ENCODE data around the gene GSG1L.
"Not testable (repeated sequence)": the region's sequence is repeated elsewhere in the genome, so short reads cannot be mapped to it uniquely, and the experiment has no call there.

GSG1L gene

GRCh38 chr16:27977966-27978365, 85.5 kb downstream of the GSG1L start:
- no peak for DNase-seq

- no peak for DNase-seq
Measured at GRCh38 chr16:27976990-27977389, 86.5 kb downstream of the GSG1L start.

DNA sequence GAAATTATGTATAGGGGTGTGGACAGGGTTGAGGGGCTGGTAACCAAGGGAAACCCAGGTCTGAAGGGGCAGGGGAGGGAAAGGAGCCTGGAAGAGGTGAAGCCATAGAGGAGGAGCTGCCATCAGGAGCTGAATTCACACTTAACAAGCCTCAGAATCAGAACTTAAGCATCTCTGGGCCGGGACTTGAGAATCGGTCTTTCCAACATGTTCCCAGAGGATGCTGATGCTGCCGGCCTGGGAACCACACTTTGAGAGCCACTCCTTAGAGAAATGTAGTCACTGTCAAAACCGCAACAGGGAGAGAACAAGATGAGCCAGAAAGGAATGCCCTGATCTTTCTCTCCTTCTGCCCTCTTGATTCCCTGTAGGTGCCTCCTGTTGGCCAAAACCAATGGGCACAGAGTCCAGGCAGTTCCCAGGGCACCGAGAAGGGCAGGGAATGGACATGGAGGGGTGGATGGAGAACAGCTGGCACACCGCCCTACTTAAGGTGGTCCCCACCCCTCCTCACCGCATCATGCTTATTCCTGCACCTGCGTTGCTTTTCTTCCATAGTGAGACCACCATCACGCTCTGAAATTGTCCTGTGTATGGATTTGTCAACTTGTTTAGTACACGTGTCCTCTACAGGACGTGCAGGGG, 88.5 kb downstream of the GSG1L start:
- no peak for DNase-seq

- DNase-seq, result no peak
Measured at GRCh38 chr16:27973678-27974077, 89.8 kb downstream of the GSG1L start.

- DNase-seq, result peak; percentile 18
Measured at GRCh38 chr16:27972500-27972899, 91.0 kb downstream of the GSG1L start.

- no peak for DNase-seq
Measured at GRCh38 chr16:27969574-27969973, 93.9 kb downstream of the GSG1L start.

- no peak for DNase-seq
Measured at GRCh38 chr16:27967169-27967568, 96.3 kb downstream of the GSG1L start.

GRCh38 chr16:27966756-27967155, 96.8 kb downstream of the GSG1L start:
- DNase-seq, result no peak

- DNase-seq, result no peak
Measured at GRCh38 chr16:27965801-27966200, 97.7 kb downstream of the GSG1L start.

DNA sequence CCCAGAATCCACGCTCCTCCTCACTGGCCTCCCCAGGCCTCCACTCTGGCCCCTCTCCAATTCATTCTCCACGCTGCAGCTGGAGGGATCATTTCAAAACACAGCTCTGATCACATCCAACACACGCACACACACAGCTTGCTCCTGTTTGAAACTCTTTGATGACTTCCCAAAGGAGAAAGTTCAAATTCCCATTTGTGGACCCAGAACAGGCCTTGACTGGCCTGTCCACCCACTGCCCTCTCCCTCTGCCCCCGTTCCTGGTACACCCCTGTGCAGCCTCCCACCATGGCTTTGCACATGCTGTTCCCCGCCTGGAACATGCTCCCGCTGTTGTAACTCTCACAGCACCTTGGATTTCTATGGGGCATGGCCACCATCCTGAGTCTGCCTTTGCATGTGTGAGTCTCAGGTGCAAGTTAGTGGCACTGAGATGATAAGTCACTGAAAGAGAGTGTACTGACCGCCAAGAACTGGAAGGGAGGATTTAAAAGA, 100.0 kb downstream of the GSG1L start:
- DNase-seq, result no peak

GRCh38 chr16:27962197-27962596, 101.3 kb downstream of the GSG1L start:
- no peak for DNase-seq

- DNase-seq, result no peak
Measured at GRCh38 chr16:27961296-27961620, 102.3 kb downstream of the GSG1L start.

DNA sequence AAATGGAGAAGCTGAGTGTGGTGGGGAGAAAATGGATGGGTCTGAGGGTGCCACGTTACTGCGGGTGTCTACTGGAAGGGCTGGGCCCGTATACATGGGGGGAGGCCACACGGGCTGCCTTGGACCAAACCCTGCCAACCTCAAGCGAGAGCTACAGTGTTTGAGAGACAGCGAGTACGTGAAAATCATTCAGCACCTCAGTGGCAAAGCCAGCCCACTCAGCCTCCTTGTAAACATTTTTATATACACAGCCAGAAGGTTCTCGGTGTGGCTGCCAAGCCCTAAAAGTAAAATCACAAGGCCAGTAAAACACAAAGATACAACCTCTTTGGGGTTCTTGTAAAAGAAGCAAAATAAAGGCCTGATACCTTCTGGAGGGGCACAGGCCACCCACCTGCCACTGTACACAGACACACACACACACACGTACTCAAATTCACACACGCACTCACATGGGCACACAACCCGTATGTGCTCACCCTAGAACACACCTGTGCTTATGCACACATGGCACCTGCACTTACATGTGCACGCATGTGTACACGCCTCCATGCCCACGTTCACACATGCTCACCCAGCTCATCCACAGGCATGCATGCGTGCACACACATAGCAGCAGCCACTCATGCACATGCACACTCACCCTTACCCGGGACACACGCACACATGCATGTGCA, 102.8 kb downstream of the GSG1L start:
- no peak for DNase-seq

DNA sequence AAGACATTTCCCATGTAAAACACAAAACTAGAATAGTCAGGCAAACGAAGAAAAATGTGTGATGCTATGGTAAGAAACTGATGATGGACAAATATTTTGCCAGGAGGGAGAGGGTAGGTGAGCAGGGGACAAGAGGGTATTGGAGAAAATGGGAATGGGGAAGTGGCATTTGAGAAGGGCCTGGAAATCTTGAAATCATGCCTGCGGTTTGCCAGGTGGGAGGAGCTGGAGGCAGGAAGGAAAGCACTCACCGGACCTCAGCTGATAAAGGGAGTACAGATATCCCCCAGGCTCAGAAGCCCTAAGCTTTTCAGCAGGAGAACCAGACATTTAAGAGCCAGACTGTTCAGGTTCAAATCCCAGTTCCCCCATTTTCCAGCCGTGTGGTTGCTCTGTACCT, 103.6 kb downstream of the GSG1L start:
- DNase-seq, result no peak

DNA sequence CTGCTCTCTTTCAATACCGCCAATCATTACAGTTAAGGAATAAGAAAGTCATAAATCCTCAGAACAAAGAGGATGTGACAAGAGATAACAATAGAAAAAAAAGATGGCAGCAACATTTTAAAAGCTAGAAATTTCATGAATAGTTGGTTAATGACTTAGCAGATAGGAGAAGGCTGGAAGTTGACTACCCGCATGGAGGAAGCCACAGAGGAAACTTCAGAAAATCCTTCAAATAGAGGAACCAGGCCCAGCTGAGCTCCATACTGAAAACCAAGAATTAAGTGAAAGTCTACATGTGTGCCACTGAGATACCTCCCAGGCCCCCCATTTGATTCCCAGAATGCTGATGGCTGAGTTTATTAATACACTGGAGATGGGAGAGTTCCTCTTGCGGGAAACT, 109.3 kb downstream of the GSG1L start:
- no peak for DNase-seq

- no peak for DNase-seq
Measured at GRCh38 chr16:27952811-27953210, 110.7 kb downstream of the GSG1L start.

GRCh38 chr16:27951489-27952120, 111.9 kb downstream of the GSG1L start:
- DNase-seq, result no peak

DNA sequence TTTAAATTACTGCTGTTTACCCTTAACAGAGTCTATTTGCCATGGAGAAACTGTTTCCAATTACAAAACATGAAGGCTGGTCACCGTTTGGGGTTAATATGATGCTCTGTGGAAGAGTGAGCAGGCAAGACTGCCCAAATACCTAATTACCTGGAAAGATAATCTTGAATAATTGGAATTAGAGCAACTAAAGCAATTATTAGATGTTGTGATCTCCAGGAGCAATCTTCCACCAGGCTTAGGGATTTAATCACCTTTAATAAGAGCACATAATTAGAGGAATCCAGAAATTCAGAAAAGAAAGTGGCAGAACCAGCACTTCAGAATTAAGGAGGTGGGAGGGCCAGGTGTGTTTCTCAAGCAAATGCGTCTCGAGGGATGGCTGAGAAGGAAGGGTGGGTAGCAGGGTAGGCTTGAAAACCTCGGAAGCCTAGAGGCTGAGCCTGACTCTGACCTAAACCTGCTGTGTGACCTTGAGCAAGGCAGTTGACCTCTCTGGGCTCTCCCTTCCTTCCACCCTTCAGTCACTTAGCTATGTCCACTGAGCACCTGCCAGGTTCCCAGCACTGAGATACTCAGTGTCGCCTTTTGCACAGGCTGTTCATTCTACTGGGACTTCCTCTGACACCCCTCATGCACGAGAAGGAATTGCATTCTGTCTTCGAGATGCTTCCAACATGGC, 113.2 kb downstream of the GSG1L start:
- no peak for DNase-seq

GRCh38 chr16:27947696-27948095, 115.8 kb downstream of the GSG1L start:
- no peak for DNase-seq

DNA sequence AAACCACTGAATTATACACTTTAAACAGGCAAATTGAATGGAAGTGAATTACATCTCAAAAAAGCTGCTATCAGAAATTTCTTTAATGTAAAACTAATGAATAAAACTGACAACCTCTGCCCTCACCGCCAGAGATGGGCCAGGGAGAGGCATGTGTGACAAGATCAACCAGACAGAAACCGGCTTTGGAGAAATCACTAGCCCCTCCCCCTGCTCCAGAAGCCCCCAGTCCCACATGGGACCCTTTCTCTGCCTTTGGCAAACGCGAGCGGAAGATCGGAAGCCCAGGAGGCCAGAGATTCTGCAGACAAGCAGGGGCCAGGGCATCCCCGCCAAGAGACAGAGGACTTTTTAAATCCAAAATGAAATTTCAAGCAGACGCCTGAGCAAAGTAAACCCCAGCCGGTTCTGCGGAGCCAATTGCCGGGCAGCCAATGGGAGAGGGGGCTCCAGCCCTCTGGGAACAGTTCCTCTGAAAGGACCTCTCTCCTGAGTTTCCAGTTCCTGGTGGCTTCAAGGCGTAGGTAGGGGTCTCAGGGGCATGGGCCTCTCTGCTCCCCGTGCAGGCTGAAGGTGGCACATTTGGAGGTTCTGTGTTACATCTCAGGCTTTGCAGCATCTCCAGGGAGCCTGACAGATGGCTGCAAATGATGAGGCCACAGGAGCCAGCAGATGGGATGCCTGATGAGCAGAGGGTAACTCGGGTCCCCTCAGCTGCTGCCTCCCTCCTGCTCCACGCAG, 118.1 kb downstream of the GSG1L start:
- no peak for DNase-seq

DNA sequence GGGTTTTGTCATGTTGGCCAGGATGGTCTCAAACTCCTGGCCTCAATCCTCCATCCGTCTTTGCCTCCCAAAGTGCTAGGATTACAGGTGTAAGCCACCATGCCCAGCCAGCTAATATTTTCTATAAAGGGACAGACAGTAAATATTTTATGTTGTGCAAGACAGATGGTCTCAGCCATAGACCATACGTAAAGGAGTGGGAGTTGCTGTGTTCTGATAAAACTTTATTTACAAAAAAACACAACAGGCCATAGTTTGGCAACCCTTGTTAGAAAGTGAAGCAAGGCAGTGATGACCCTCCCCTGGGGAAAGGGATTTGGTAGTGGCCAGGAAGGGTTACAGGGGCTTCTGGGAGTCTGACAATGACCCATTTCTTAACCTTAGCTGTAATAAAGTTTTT, 119.7 kb downstream of the GSG1L start:
- DNase-seq, result no peak

DNA sequence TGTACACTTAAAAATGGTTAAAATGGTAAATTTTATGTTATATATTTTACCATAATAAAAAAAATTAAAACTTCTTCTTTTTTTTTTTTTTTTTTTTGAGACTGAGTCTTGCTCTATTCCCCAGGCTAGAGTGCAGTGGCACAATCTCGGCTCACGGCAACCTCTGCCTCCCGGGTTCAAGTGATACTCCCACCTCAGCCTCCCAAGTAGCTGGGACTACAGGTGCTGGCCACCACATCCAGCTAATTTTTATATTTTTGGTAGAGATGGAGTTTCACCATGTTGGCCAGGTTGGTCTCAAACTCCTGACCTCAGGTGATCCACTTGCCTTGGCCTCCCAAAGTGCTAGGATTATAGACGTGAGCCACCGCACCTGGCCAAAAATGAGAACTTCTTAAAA, 121.4 kb downstream of the GSG1L start:
- DNase-seq, result not testable (repeated sequence)

DNA sequence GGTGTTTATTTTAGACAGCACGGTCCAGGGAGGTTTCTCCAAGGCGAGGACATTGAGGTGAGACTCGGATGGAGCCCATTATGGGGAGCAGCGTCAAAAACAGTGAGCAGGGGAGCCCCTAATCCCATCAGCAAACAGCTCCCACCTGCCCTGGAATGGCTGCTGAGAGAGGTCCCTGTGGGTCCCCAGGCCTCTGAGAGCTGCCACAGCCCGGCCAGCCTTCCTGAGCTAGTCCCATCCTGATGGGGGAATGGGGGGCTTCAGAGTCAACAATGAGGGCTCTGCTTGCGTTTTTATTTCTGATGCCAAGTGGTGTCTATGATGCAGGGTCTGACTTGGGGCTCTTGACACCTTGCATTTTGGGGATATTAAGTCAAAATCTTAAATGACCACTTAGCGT, 128.4 kb downstream of the GSG1L start:
- DNase-seq, result no peak
